SIG-M5 treated with dmso at 0.1 percent for 504 hours (cell line): ENCODE measurements around the gene FSTL4.

Experiments used
- DNase-seq: peaks from one replicate; lab custom pipeline; 2025; ENCODE audit not compliant: unreplicated experiment; lab: John Stamatoyannopoulos, UW

The FSTL4 gene

GRCh38 chr5:133309166-133309795 is 303.1 kb downstream of the FSTL4 start:
- DNase-seq, result no peak

GRCh38 chr5:133307275-133307674 is 305.1 kb downstream of the FSTL4 start:
- DNase-seq, result no peak

- DNase-seq, result no peak
Observed at GRCh38 chr5:133304707-133305216, 307.6 kb downstream of the FSTL4 start.

GRCh38 chr5:133304178-133304577 is 308.2 kb downstream of the FSTL4 start:
- DNase-seq, result no peak

GRCh38 chr5:133303298-133303697 is 309.0 kb downstream of the FSTL4 start:
- DNase-seq, result no peak

- DNase-seq, result no peak
Observed at GRCh38 chr5:133299728-133300127, 312.6 kb downstream of the FSTL4 start.

- DNase-seq, result no peak
Observed at GRCh38 chr5:133299021-133299420, 313.3 kb downstream of the FSTL4 start.

- no peak for DNase-seq
Observed at GRCh38 chr5:133298447-133298846, 313.9 kb downstream of the FSTL4 start.

- DNase-seq, result no peak
Observed at GRCh38 chr5:133297293-133297692, 315.0 kb downstream of the FSTL4 start.

- DNase-seq, result no peak
Observed at GRCh38 chr5:133296624-133297023, 315.7 kb downstream of the FSTL4 start.

GRCh38 chr5:133295520-133295919 is 316.8 kb downstream of the FSTL4 start:
- no peak for DNase-seq

- DNase-seq, result no peak
Observed at GRCh38 chr5:133294380-133294779, 318.0 kb downstream of the FSTL4 start.

GRCh38 chr5:133293960-133294359 is 318.4 kb downstream of the FSTL4 start:
- no peak for DNase-seq

GRCh38 chr5:133292300-133292699 is 320.0 kb downstream of the FSTL4 start:
- DNase-seq, result no peak

- DNase-seq, result no peak
Observed at GRCh38 chr5:133291524-133291923, 320.8 kb downstream of the FSTL4 start.

- DNase-seq, result no peak
Observed at GRCh38 chr5:133290669-133291240, 321.6 kb downstream of the FSTL4 start.

GRCh38 chr5:133289686-133290367 is 322.5 kb downstream of the FSTL4 start:
- no peak for DNase-seq

- DNase-seq, result peak; percentile 13
Observed at GRCh38 chr5:133287500-133287899, 324.8 kb downstream of the FSTL4 start.

GRCh38 chr5:133286483-133286882 is 325.9 kb downstream of the FSTL4 start:
- no peak for DNase-seq

GRCh38 chr5:133285583-133286021 is 326.7 kb downstream of the FSTL4 start:
- no peak for DNase-seq

GRCh38 chr5:133284306-133284705 is 328.0 kb downstream of the FSTL4 start:
- DNase-seq, result no peak

GRCh38 chr5:133278317-133278716 is 334.0 kb downstream of the FSTL4 start:
- no peak for DNase-seq
